C4-2B (cell line): ENCODE measurements around the gene HSD3B7.

Experiments
- H3K27ac ChIP-seq: fragments of 450-650 bp; 2 replicates; pipeline ENCODE4 v1.5.1; 2017
- CTCF ChIP-seq: fragments of 450-650 bp; conservative IDR thresholded peaks from 2 replicates; pipeline ENCODE4 v1.5.1; 2017; ENCODE audit warnings: mild to moderate bottlenecking
- ZFX ChIP-seq: fragments of 450-650 bp; IDR thresholded peaks from 2 replicates; pipeline ENCODE4 v1.6.1; 2017

The HSD3B7 gene

GRCh38 chr16:30997725-30998711 lies 13.0 kb downstream of the HSD3B7 start:
- no peak overlapping the region; the same call in 1 of the 2 replicates for H3K27ac ChIP-seq

GRCh38 chr16:30998852-30999761 lies 14.1 kb downstream of the HSD3B7 start:
- TF ChIP-seq CTCF (no peak), ZFX (no peak)
- H3K27ac ChIP-seq = no peak overlapping the region

More at GRCh38 chr16:30997725-30998711, 13.0 kb downstream of the HSD3B7 start:
- TF ChIP-seq CTCF (no peak), ZFX (no peak)

GRCh38 chr16:31000671-31001382 lies 15.8 kb downstream of the HSD3B7 start:
- TF ChIP-seq ZFX = no peak
- TF ChIP-seq CTCF = no peak
- H3K27ac ChIP-seq = no peak overlapping the region

- no peak overlapping the region for H3K27ac ChIP-seq
- no peak for TF ChIP-seq CTCF
- TF ChIP-seq ZFX = no peak
Measured at GRCh38 chr16:31001507-31002249, 16.7 kb downstream of the HSD3B7 start.

- TF ChIP-seq ZFX (no peak), CTCF (no peak)
- no peak overlapping the region for H3K27ac ChIP-seq
Measured at GRCh38 chr16:31002250-31002700, 17.3 kb downstream of the HSD3B7 start.

GRCh38 chr16:31002862-31003341 lies 17.9 kb downstream of the HSD3B7 start:
- TF ChIP-seq CTCF (no peak), ZFX (no peak)
- no peak overlapping the region for H3K27ac ChIP-seq
